NCI-H446 treated with DMSO at 0.1 percent for 48 hours (cell line): ENCODE data around the gene ZNF771.
"Not testable (repeated sequence)": the region's sequence is repeated elsewhere in the genome, so short reads cannot be mapped to it uniquely, and the experiment has no call there.

ENCODE experiments used
- DNase-seq: peaks from one replicate; lab custom pipeline; 2025; lab: John Stamatoyannopoulos, UW

Gene ZNF771

DNA sequence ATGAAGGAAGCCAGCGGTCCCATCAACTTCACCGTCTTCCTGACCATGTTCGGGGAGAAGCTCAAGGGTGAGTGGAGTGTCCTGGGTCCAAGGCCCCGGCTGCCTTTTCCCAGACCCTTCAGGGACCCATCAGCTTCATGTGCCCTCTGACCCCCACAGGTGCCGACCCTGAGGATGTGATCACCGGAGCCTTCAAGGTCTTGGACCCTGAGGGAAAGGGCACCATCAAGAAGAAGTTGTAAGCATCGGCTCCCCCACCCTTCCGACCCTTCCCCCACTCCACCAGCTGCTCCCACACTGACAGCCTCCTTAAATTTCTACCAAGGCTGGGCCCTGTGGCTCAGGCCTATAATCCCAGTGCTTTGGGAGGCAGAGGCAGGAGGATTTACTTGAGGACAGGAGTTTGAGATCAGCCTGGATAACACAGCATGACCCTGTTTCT lies 30.9 kb upstream of the ZNF771 start:
- no peak for DNase-seq

- DNase-seq = no peak
These were observed 30.2 kb upstream of the ZNF771 start for GRCh38 chr16:30377050-30377811.

DNA sequence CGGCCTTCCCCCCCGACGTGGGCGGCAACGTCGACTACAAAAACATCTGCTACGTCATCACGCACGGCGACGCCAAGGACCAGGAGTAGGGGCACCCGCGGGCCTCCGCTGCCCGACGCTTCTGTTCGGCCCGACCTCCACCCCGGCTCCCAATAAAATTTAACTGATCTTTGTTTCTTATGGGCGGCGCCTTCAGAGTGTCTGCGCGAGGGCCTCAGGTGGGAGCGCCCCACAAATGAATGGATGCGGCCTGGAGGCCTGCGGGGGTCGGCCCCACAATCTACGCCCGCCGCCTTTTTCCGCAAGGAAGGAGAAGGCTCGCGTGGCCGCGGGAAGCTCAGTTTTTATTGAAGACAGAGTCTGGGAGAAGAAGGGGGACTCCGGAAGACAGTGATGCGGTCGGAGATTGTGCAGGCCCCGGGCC lies 29.6 kb upstream of the ZNF771 start:
- DNase-seq = peak; percentile 68

DNA sequence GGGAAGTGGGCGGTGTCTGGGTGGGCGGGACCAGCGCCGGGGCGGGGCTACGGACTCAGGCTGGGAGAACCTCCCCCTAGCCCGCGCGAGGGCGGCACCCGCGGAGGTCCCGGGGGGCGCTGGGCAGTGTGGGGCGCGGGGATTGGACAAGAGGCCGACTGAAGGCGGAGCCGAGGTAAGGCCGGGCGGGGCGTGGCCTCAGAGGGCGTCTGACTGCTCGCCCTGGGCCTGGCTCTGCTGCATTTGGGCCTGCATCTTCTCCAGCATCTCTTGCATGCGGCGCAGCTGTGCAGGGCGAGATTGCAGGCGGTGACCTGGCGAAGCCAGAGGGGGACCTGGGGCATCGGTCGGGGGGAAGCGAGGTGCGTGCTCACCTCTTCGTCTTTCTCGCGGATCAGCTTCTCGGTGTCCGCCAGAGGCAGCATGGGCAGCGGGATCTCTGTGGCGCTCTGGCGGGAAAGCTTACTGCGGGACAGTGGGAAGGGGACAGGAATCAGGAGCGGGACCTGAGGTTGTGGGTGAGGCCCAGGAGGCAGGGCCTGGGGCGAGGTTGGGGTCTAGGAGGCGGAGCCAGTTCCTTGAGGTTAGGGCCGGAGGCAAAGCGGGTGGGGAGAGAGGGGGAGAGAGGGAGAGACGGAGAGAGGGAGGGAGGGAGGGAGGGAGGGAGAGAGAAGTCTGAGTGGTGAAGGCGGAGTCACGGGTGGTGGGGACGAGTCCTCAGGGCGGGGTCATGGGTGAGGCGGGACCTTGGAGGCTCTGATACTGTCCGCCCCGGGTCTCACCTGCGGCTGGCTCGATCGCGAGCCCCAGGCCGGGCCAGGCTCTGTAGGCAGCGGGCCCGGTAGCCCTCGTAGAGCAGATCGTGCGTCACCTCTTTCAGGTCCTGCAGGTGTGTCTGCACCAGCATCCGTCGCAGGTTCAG lies 28.9 kb upstream of the ZNF771 start:
- peak; percentile 92 for DNase-seq

GRCh38 chr16:30379158-30379783 lies 28.1 kb upstream of the ZNF771 start:
- DNase-seq = no peak

- DNase-seq = no peak
These were observed 27.2 kb upstream of the ZNF771 start for GRCh38 chr16:30380072-30380802.

DNA sequence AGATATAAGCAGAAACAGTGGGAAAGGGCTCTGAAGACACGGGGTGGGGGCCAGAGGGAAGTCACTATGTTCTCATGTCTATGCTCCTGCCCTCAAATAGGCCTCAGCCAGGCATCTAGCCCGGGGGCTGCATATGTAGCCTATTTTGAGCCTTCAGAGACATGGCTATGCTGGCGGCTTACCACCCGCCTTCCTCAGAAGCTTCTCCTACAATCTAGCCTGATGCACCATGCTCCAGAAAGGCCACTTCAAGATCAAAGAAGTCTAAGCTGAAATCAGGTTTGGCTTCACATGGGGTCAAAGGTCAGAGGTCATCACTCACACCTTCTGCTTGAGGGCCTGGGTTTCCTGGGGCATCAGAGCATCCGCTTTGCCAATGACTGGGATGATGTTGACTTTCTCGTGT lies 26.6 kb upstream of the ZNF771 start:
- DNase-seq = no peak

GRCh38 chr16:30381291-30382041 lies 25.9 kb upstream of the ZNF771 start:
- DNase-seq = no peak

DNA sequence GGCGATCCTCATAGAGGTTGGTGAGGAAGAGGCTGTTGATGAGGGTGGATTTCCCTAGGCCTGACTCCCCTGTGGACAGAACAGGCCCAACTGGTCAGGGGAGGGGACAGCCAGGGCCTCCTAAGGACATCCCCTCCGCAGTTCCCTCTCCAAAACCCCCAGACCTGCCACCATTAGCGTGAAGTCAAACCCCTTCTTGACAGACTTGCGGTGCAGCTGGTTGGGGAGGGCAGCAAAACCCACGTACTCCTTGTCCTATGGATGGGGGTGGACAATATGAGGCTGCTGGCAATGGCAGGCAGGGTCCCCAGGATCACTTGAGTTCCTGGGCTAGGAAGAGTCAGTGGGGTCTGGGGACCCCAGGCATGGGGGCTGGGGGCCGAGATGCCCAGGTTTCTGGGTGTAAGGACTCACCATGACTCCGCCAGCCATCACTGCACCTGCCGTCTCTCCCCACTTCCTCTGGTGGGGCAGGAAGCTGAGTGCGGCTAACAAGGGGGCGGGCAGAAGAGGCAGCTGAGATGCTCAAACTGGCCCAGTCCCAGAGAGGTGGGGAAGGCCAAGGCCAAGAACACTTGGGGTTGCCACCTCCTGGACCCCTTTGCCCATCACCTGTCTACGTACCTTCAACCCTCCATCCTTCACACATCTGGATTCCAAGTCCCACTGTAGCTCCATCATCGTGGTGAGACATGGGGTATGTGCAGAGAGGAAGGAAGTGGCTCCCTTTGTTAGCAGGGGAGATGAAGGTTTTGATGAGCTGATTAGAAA lies 25.1 kb upstream of the ZNF771 start, which contains the start of gene SEPTIN1:
TSS of gene SEPTIN1 (minus strand) at position 451 of the 771 bp plus-strand sequence. CDS start at position 432, 19 bp downstream.
- no peak for DNase-seq

GRCh38 chr16:30383521-30383920 lies 23.9 kb upstream of the ZNF771 start:
- no peak for DNase-seq

GRCh38 chr16:30394592-30395154 lies 12.7 kb upstream of the ZNF771 start:
- DNase-seq = no peak

DNA sequence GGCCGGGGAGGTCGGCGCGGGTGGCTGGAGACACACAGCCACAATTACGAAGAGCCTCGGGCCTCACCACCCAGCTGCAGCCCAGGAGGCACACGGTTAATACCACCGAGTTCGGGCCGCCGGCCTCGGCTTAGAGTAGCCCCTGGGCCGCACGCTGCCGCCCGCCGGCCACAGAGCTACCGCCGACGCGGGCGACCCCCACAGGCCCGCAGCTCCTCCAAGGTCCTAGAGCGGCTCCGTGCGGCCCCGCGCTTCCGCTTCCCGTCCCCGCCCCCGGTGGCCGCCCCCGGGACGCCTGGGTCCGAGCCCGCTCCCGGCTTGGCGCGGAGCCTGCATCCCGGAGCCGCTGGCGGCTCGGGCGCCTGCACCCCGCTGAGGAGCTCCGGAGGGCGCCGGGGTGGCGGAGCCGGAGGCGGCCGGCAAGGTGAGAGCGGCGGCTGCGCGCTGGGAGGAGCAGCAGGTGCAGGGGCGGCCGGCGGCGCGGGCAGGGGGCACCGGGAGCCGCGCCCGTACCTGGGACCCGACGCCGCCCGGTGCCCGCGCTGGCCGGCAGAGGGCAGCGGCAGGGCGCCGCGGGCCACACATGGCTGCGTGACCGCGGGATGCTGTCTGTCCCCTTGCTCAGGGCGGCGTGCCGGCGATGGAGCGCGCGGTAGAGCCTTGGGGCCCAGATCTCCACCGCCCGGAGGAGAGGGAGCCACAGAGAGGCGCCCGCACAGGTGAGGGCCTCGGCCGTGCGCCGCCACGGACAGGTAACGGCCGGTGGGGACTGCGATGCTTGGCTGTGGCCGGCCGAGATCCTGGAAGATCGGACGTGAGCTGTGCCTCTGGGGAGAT lies 12.0 kb upstream of the ZNF771 start, which contains the start of gene ZNF48:
TSS of gene ZNF48 (plus strand) at position 266 of the 837 bp plus-strand sequence. CDS start at position 641, 375 bp downstream.
- peak; percentile 69 for DNase-seq

DNA sequence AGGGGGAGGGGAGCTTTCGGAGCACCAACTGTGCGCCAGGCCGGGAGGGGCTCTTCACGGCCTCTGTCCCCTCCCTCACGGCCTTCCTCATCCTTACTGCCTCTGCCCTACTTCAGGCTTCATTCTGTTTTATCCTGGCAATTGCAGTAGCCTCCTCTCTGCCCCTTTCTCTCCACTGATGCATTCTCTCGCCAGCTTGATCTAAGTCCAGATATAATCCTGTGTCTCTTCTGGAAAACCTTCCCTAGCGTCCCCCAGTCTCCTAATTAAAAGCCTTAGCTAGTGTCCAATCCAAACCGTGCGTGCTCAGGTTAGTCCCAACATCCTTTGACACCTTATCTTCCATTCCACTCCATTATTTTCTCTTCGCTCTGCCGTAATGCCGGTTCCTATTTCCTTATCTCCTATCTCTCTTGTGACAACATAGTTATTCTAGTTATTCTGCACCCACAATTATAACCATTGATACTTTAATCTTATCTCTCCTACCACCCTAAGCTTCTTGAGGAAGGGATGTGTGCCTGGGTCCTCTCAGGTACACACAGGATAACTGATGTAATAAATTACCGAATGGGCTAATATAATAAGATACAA lies 11.3 kb upstream of the ZNF771 start:
- DNase-seq = no peak

DNA sequence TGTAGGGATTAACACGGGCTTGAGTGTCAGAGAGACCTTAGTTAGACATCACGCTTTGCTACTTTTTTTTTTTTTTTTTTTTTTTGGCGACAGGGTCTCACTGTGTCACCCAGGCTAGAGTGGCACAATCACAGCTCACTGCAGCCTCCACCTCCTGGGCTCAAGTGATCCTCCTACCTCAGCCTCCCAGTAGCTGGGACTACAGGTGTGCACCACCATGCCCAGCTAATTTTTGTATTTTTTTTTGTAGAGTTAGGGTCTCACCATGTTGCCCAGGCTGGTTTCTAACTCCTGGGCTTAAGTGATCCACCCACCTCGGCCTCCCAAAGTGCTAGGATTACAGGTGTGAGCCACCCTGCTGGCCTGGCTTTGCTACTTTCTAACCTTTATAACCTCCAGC lies 10.8 kb upstream of the ZNF771 start:
- DNase-seq = not testable (repeated sequence)

- no peak for DNase-seq
These were observed 10.3 kb upstream of the ZNF771 start for GRCh38 chr16:30397056-30397455.

DNA sequence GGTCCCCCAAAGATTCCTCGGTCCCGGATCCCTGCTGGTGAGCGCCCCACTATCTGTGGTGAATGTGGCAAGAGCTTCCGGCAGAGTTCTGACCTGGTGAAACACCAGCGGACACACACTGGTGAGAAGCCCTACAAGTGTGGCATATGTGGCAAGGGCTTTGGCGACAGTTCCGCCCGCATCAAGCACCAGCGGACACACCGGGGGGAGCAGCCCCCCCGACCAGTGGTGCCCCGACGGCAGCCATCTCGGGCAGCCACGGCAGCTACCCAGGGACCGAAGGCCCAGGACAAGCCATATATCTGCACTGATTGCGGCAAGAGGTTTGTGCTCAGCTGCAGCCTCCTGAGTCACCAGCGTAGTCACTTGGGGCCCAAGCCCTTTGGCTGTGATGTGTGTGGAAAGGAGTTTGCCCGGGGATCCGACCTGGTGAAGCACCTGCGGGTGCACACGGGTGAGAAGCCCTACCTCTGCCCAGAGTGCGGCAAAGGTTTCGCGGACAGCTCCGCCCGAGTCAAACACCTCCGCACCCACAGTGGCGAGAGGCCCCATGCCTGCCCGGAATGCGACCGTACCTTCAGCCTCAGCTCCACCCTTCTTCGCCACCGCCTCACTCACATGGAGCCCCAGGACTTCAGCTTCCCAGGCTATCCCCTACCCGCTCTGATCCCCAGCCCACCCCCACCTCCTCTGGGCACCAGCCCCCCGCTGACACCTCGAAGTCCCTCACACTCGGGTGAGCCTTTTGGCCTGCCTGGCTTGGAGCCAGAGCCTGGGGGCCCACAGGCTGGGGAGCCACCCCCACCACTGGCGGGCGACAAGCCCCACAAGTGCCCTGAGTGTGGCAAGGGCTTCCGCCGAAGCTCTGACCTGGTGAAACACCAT lies 9.4 kb upstream of the ZNF771 start:
- DNase-seq = no peak
